GM12865 (cell line): ENCODE measurements around the gene SYNJ2.

ENCODE experiments used
- DNase-seq: peaks from one replicate; pipeline ENCODE4 v3.0.0; 2010; ENCODE audit warnings: low read depth
- H3K4me3 ChIP-seq: 2 replicates; pipeline ENCODE4 v1.5.1; 2011; ENCODE audit warnings: mild to moderate bottlenecking, low read depth, low read length, control low read depth
- CTCF ChIP-seq: IDR thresholded peaks from 2 replicates; pipeline ENCODE4 v1.5.1; 2011; ENCODE audit warnings: low read length, control low read depth, low read depth, inconsistent platforms; ENCODE audit not compliant: insufficient read depth; ENCODE audit errors: missing control alignments

Gene SYNJ2

GRCh38 chr6:158110986-158111385, 129.3 kb downstream of the SYNJ2 start:
- DNase-seq: no peak
- TF ChIP-seq CTCF: no peak
- H3K4me3 ChIP-seq: no peak overlapping the region

- no peak for DNase-seq
- TF ChIP-seq CTCF: no peak
- no peak overlapping the region for H3K4me3 ChIP-seq
Measured at GRCh38 chr6:158111987-158112386, 130.3 kb downstream of the SYNJ2 start.

GRCh38 chr6:158113802-158114201, 132.1 kb downstream of the SYNJ2 start:
- DNase-seq: no peak
- no peak overlapping the region for H3K4me3 ChIP-seq
- no peak for TF ChIP-seq CTCF

- TF ChIP-seq CTCF: no peak
- no peak overlapping the region for H3K4me3 ChIP-seq
- no peak for DNase-seq
Measured at GRCh38 chr6:158115102-158115501, 133.4 kb downstream of the SYNJ2 start.

- H3K4me3 ChIP-seq: no peak overlapping the region
- no peak for TF ChIP-seq CTCF
- DNase-seq: no peak
Measured at GRCh38 chr6:158115508-158115907, 133.8 kb downstream of the SYNJ2 start.

GRCh38 chr6:158118886-158119285, 137.2 kb downstream of the SYNJ2 start:
- DNase-seq: no peak
- no peak for TF ChIP-seq CTCF
- no peak overlapping the region for H3K4me3 ChIP-seq

- no peak for TF ChIP-seq CTCF
- no peak overlapping the region for H3K4me3 ChIP-seq
- no peak for DNase-seq
Measured at GRCh38 chr6:158121335-158121734, 139.7 kb downstream of the SYNJ2 start.
